NCI-H1436 treated with DMSO at 0.1 percent for 48 hours (cell line): ENCODE data around the gene SLC41A1.

ENCODE experiments used
- DNase-seq: peaks from one replicate; lab custom pipeline; 2025; lab: John Stamatoyannopoulos, UW

SLC41A1 gene

GRCh38 chr1:205787287-205787916, 25.6 kb downstream of the SLC41A1 start:
- no peak for DNase-seq

- DNase-seq: no peak
These were observed 26.4 kb downstream of the SLC41A1 start for GRCh38 chr1:205786601-205787000.

GRCh38 chr1:205785446-205785845, 27.6 kb downstream of the SLC41A1 start:
- DNase-seq: no peak

GRCh38 chr1:205783904-205784303, 29.1 kb downstream of the SLC41A1 start:
- DNase-seq: no peak

- no peak for DNase-seq
These were observed 29.6 kb downstream of the SLC41A1 start for GRCh38 chr1:205783433-205783795.

GRCh38 chr1:205782627-205783432, 30.2 kb downstream of the SLC41A1 start:
- no peak for DNase-seq

GRCh38 chr1:205780335-205780734, 32.7 kb downstream of the SLC41A1 start:
- no peak for DNase-seq

- DNase-seq: no peak
These were observed 35.0 kb downstream of the SLC41A1 start for GRCh38 chr1:205777994-205778393.

GRCh38 chr1:205775717-205776056, 37.3 kb downstream of the SLC41A1 start:
- no peak for DNase-seq

GRCh38 chr1:205775015-205775716, 37.8 kb downstream of the SLC41A1 start, which contains the start of gene RAB29:
Gene RAB29 (minus strand): TSS chr1:205775482. CDS start chr1:205774956, 526 bp downstream.
- DNase-seq: peak; percentile 37

- no peak for DNase-seq
These were observed 38.6 kb downstream of the SLC41A1 start for GRCh38 chr1:205774198-205775014.

GRCh38 chr1:205772607-205773032, 40.4 kb downstream of the SLC41A1 start:
- DNase-seq: no peak

- no peak for DNase-seq
These were observed 42.4 kb downstream of the SLC41A1 start for GRCh38 chr1:205770618-205771017.

- DNase-seq: no peak
These were observed 43.2 kb downstream of the SLC41A1 start for GRCh38 chr1:205769641-205770365.

- no peak for DNase-seq
These were observed 45.8 kb downstream of the SLC41A1 start for GRCh38 chr1:205767248-205767647.

- no peak for DNase-seq
These were observed 46.4 kb downstream of the SLC41A1 start for GRCh38 chr1:205766570-205766969.

GRCh38 chr1:205766038-205766437, 47.0 kb downstream of the SLC41A1 start:
- DNase-seq: no peak

GRCh38 chr1:205764578-205764977, 48.4 kb downstream of the SLC41A1 start:
- DNase-seq: no peak

GRCh38 chr1:205763980-205764379, 49.0 kb downstream of the SLC41A1 start:
- DNase-seq: no peak

- DNase-seq: no peak
These were observed 52.4 kb downstream of the SLC41A1 start for GRCh38 chr1:205760606-205761005.

GRCh38 chr1:205756552-205756951, 56.4 kb downstream of the SLC41A1 start:
- no peak for DNase-seq
